IPS-NIHi7 (cell line): ENCODE measurements around the gene LBH.

Source experiments
- DNase-seq: peaks from one replicate; pipeline ENCODE4 v3.0.0; 2012; ENCODE audit warnings: mixed read lengths; ENCODE audit errors: extremely low spot score

Gene LBH

GRCh38 chr2:30235008-30235655 is 3.8 kb downstream of the LBH start:
- no peak for DNase-seq

GRCh38 chr2:30235859-30236535 is 4.7 kb downstream of the LBH start:
- DNase-seq = no peak

GRCh38 chr2:30236591-30237238 is 5.4 kb downstream of the LBH start:
- DNase-seq = no peak

- DNase-seq = no peak
Observed at GRCh38 chr2:30237239-30237965, 6.1 kb downstream of the LBH start.

- no peak for DNase-seq
Observed at GRCh38 chr2:30237966-30238800, 6.8 kb downstream of the LBH start.

- peak; percentile 83 for DNase-seq
Observed at GRCh38 chr2:30239308-30239985, 8.1 kb downstream of the LBH start.

GRCh38 chr2:30239986-30240752 is 8.8 kb downstream of the LBH start:
- no peak for DNase-seq

- DNase-seq = no peak
Observed at GRCh38 chr2:30243231-30243630, 11.9 kb downstream of the LBH start.

GRCh38 chr2:30245364-30245763 is 14.0 kb downstream of the LBH start:
- no peak for DNase-seq

- DNase-seq = no peak
Observed at GRCh38 chr2:30248791-30249190, 17.5 kb downstream of the LBH start.

- no peak for DNase-seq
Observed at GRCh38 chr2:30249354-30249753, 18.0 kb downstream of the LBH start.

- DNase-seq = no peak
Observed at GRCh38 chr2:30250421-30250820, 19.1 kb downstream of the LBH start.

- no peak for DNase-seq
Observed at GRCh38 chr2:30252723-30253701, 21.7 kb downstream of the LBH start.

- DNase-seq = no peak
Observed at GRCh38 chr2:30253873-30254684, 22.7 kb downstream of the LBH start.

- DNase-seq = no peak
Observed at GRCh38 chr2:30254685-30255001, 23.3 kb downstream of the LBH start.

GRCh38 chr2:30255026-30255425 is 23.7 kb downstream of the LBH start:
- no peak for DNase-seq

GRCh38 chr2:30255466-30256408 is 24.4 kb downstream of the LBH start:
- no peak for DNase-seq
